Breast epithelium (tissue), 4 donors: ENCODE measurements around the gene GPR15LG. TPM values are rescaled to one million over a fixed set of nuclear protein-coding genes. Genes with fewer than 3 reads are reported as not detected.

ENCODE experiments used
- DNase-seq, 2 donors: peaks; one replicate each; pipeline ENCODE4 v3.0.0-alpha.2; 2019; ENCODE audit warnings: low spot score in 2 of 2
- H3K27ac ChIP-seq, 2 donors: fragments of 200-600 bp; sonication (generic) in 1 of 2; one replicate each; pipeline ENCODE4 v1.5.1; 2016 to 2019; ENCODE audit warnings: mild to moderate bottlenecking in 1 of 2
- H3K27me3 ChIP-seq, 2 donors: fragments of 200-600 bp; sonication (generic) in 1 of 2; one replicate each; pipeline versions ENCODE4 v1.5.1 to v1.6.0; 2017 to 2019; ENCODE audit warnings: control low read depth in 1 of 2, mild to moderate bottlenecking in 1 of 2
- H3K36me3 ChIP-seq: fragments of 200-600 bp; one replicate; pipeline ENCODE4 v1.5.1; 2019
- H3K4me1 ChIP-seq, 2 donors: fragments of 200-600 bp; sonication (generic); one replicate each; pipeline ENCODE4 v1.5.1; 2016 to 2019; ENCODE audit warnings: control low read depth in 1 of 2
- H3K4me3 ChIP-seq, 3 donors: fragments of 200-600 bp; sonication (generic); 1 replicate in 2 of 3; 2 replicates in 1 of 3; pipeline ENCODE4 v1.5.1; 2016 to 2019; ENCODE audit warnings: mild to moderate bottlenecking in 3 of 3, moderate library complexity in 2 of 3
- H3K9me3 ChIP-seq, 2 donors: fragments of 200-600 bp; sonication (generic) in 1 of 2; one replicate each; pipeline ENCODE4 v1.5.1; 2016 to 2019; ENCODE audit warnings: control low read depth in 1 of 2
- CTCF ChIP-seq, 3 donors: fragments of 450-650 bp; IDR thresholded peaks; one replicate each; pipeline ENCODE4 v1.5.1; 2016 to 2017; ENCODE audit warnings: antibody characterized with exemption in 3 of 3, mild to moderate bottlenecking in 3 of 3, moderate library complexity in 3 of 3
- POLR2A ChIP-seq: fragments of 450-650 bp; IDR thresholded peaks from one replicate; pipeline ENCODE4 v1.6.1; 2016; ENCODE audit warnings: antibody characterized with exemption, mild to moderate bottlenecking, moderate library complexity
- POLR2AphosphoS5 ChIP-seq, 3 donors: sonication (generic); formaldehyde crosslinking; IDR thresholded peaks; one replicate each; pipeline ENCODE4 v1.6.1; 2017; ENCODE audit warnings: antibody characterized with exemption in 3 of 3
- intact Hi-C: fragments of 100-400 bp; cut with DNase I; formaldehyde crosslinking; loops from one replicate; pipeline ENCODE4 v1.15.1; 2023; ENCODE audit warnings: low total_unique reads
- total RNA-seq, 3 donors: library from RNA; depleted of rRNA; stranded (reverse); fragments of >200 nt; gene quantifications; one replicate each; pipeline ENCODE4 v1.1.0, GENCODE V29; 2016

The GPR15LG gene
- total RNA-seq, 3 donors from 2014 or later, result 1.3 TPM; not detected in 2

- Histone ChIP-seq H3K4me1 (no peaks in the 10 kb centered on the region), H3K27me3 (no peaks in the 10 kb centered on the region), H3K9me3 (no peaks in the 10 kb centered on the region), H3K36me3 (no peaks in the 10 kb centered on the region), H3K4me3 (no peak overlapping the region), H3K27ac (no peak overlapping the region)
- intact Hi-C loops, result no loop called here
- no peak for TF ChIP-seq CTCF (IDR thresholded peaks at IDR 0.05)
- TF ChIP-seq POLR2AphosphoS5 (IDR thresholded peaks at IDR 0.05), result no peak
- TF ChIP-seq POLR2A, result no peak
- no peak for DNase-seq
Measured at GRCh38 chr10:84214046-84214572, 40.5 kb downstream of the GPR15LG start.

GRCh38 chr10:84214612-84215235 is 41.1 kb downstream of the GPR15LG start:
- Histone ChIP-seq H3K27ac (no peak overlapping the region), H3K4me1 (no peaks in the 10 kb centered on the region), H3K36me3 (no peaks in the 10 kb centered on the region), H3K4me3 (no peak overlapping the region), H3K9me3 (no peaks in the 10 kb centered on the region), H3K27me3 (no peaks in the 10 kb centered on the region)
- TF ChIP-seq CTCF (IDR thresholded peaks at IDR 0.05), result peak in 1 of 3 donors; percentile 28
- no peak for TF ChIP-seq POLR2A
- peak in 1 of 2 donors; percentile 60 for DNase-seq
- intact Hi-C loops, result no loop called here

- intact Hi-C loops, result no loop called here
- DNase-seq, result no peak
- Histone ChIP-seq H3K27me3 (no peaks in the 10 kb centered on the region), H3K4me3 (no peak overlapping the region), H3K4me1 (no peaks in the 10 kb centered on the region), H3K27ac (no peak overlapping the region), H3K9me3 (no peaks in the 10 kb centered on the region), H3K36me3 (no peaks in the 10 kb centered on the region)
- TF ChIP-seq CTCF (IDR thresholded peaks at IDR 0.05), result no peak
Measured at GRCh38 chr10:84216834-84217233, 43.2 kb downstream of the GPR15LG start.

- no peak for DNase-seq
- no peaks in the 10 kb centered on the region for H3K36me3 ChIP-seq
- no peaks in the 10 kb centered on the region for H3K9me3 ChIP-seq
- H3K27me3 ChIP-seq, result no peaks in the 10 kb centered on the region
- no peak overlapping the region for H3K4me3 ChIP-seq
- H3K4me1 ChIP-seq, result no peaks in the 10 kb centered on the region
- no peak overlapping the region for H3K27ac ChIP-seq
- no peak for TF ChIP-seq CTCF (IDR thresholded peaks at IDR 0.05)
- no peak for TF ChIP-seq POLR2A
- no peak for TF ChIP-seq POLR2AphosphoS5 (IDR thresholded peaks at IDR 0.05)
- intact Hi-C loops, result no loop called here
Measured at GRCh38 chr10:84217746-84218145, 44.1 kb downstream of the GPR15LG start.

GRCh38 chr10:84221916-84222315 is 48.3 kb downstream of the GPR15LG start:
- H3K4me1 ChIP-seq, result no peaks in the 10 kb centered on the region
- no peak overlapping the region for H3K27ac ChIP-seq
- DNase-seq, result no peak
- H3K36me3 ChIP-seq, result no peaks in the 10 kb centered on the region
- intact Hi-C loops, result no loop called here
- no peaks in the 10 kb centered on the region for H3K27me3 ChIP-seq
- TF ChIP-seq CTCF (IDR thresholded peaks at IDR 0.05), result no peak
- no peaks in the 10 kb centered on the region for H3K9me3 ChIP-seq
- H3K4me3 ChIP-seq, result no peak overlapping the region
